CD4-positive, alpha-beta T cell (primary cell): Measurements from ENCODE around the gene IFNGR1. TPM values are rescaled to one million over a fixed set of nuclear protein-coding genes. Genes with fewer than 3 reads are reported as not detected.

Experiments
- ATAC-seq: fragments of 200-7000 bp; cut with Tn5 transposase; one replicate; pipeline ENCODE4 v1.10.0; 2022; ENCODE audit warnings: mild to moderate bottlenecking; ENCODE audit not compliant: poor library complexity
- CTCF ChIA-PET: fragments of 350-600 bp; sonication (Branson Sonifier 250); formaldehyde crosslinking; loops from one replicate; lab custom pipeline; 2021; ENCODE audit warnings: antibody characterized with exemption, inconsistent platforms; lab: Charles Lee
- POLR2A ChIA-PET: fragments of 350-600 bp; sonication (Branson Sonifier 250); formaldehyde crosslinking; loops from one replicate; lab custom pipeline; 2021; ENCODE audit warnings: antibody characterized with exemption, inconsistent platforms; lab: Charles Lee
- DNase-seq, 14 experiments: peaks; one replicate each; pipeline ENCODE4 v3.0.0-alpha.2; 2013 to 2020; ENCODE audit warnings: mixed read lengths in 2 of 14
- H3K27ac ChIP-seq, 2 donors: one replicate each; pipeline versions ENCODE4 v1.5.1 to v1.7.0; 2013; ENCODE audit warnings: low read length in 2 of 2, low read depth in 1 of 2, mild to moderate bottlenecking in 1 of 2
- H3K27me3 ChIP-seq, 2 experiments: 1 replicate in 1 of 2; 2 replicates in 1 of 2; pipeline versions ENCODE4 v1.6.1 to v1.7.0; 2013; ENCODE audit warnings: low read length in 2 of 2, control low read depth in 1 of 2, mild to moderate bottlenecking in 1 of 2, moderate library complexity in 1 of 2; ENCODE audit not compliant: insufficient read depth in 2 of 2, control insufficient read depth in 1 of 2
- H3K36me3 ChIP-seq: one replicate; pipeline ENCODE4 v1.6.1; 2013; ENCODE audit warnings: low read length, control low read depth; ENCODE audit not compliant: insufficient read depth
- H3K4me1 ChIP-seq: one replicate; pipeline ENCODE4 v1.6.1; 2013; ENCODE audit warnings: low read length, control low read depth; ENCODE audit not compliant: insufficient read depth
- H3K4me3 ChIP-seq: one replicate; pipeline ENCODE4 v1.5.1; 2013; ENCODE audit warnings: mild to moderate bottlenecking, low read length, moderate library complexity
- H3K9me3 ChIP-seq, 2 experiments: 1 replicate in 1 of 2; 2 replicates in 1 of 2; pipeline versions ENCODE4 v1.6.1 to v1.7.0; 2013; ENCODE audit warnings: low read length in 2 of 2, mild to moderate bottlenecking in 2 of 2, control low read depth in 1 of 2, moderate library complexity in 1 of 2; ENCODE audit not compliant: control insufficient read depth in 1 of 2, insufficient read depth in 1 of 2
- H3K27ac Mint-ChIP-seq: one replicate; pipeline ENCODE4 v1.8.0; 2020; ENCODE audit warnings: mixed read lengths
- H3K27me3 Mint-ChIP-seq: one replicate; pipeline ENCODE4 v1.8.0; 2021; ENCODE audit warnings: mixed read lengths
- H3K36me3 Mint-ChIP-seq: one replicate; pipeline ENCODE4 v1.8.0; 2021; ENCODE audit warnings: low read depth, mixed read lengths
- H3K4me1 Mint-ChIP-seq: one replicate; pipeline ENCODE4 v1.8.0; 2021; ENCODE audit warnings: low read depth, mixed read lengths
- H3K4me3 Mint-ChIP-seq: one replicate; pipeline ENCODE4 v1.8.0; 2020; ENCODE audit warnings: mild to moderate bottlenecking, mixed read lengths
- H3K9me3 Mint-ChIP-seq: one replicate; pipeline ENCODE4 v1.8.0; 2020; ENCODE audit warnings: mixed read lengths
- CTCF ChIP-seq: fragments of 200-600 bp; IDR thresholded peaks from one replicate; pipeline ENCODE4 v1.8.0; 2022; ENCODE audit warnings: antibody characterized with exemption, mild to moderate bottlenecking
- intact Hi-C, 2 experiments: fragments of 100-400 bp; cut with DNase I in 1 of 2; cut with micrococcal nuclease in 1 of 2; formaldehyde crosslinking; loops; one replicate each; pipeline versions ENCODE4 v1.15.1 to v1.9.0; 2023 to 2025; cut with DNase I, micrococcal nuclease
- total RNA-seq, 174 experiments: library from RNA in 2 of 174; stranded (reverse) in 2 of 174; gene quantifications; one replicate each; pipeline ENCODE4 v1.2.3 and lab custom pipeline; 2021 to 2026

The IFNGR1 gene
- total RNA-seq, 2 experiments from 2014 or later, result 81.7 to 84.3 TPM

- peaks cover 9 to 57% of the 10 kb centered on the region in 2 experiments for H3K9me3 ChIP-seq
- H3K9me3 Mint-ChIP-seq, result peaks cover 29% of the 10 kb centered on the region
- H3K27me3 Mint-ChIP-seq, result no peaks in the 10 kb centered on the region
- TF ChIP-seq CTCF, result no peak
- DNase-seq (no peak), ATAC-seq (no peak)
- H3K4me1 Mint-ChIP-seq, result no peaks in the 10 kb centered on the region
- no peaks in the 10 kb centered on the region for H3K4me1 ChIP-seq
- H3K4me3 Mint-ChIP-seq, result no peak overlapping the region
- no peak overlapping the region for H3K27ac Mint-ChIP-seq
- H3K4me3 ChIP-seq, result no peak overlapping the region
- H3K36me3 Mint-ChIP-seq, result peaks cover 11% of the 10 kb centered on the region
- intact Hi-C loops, result no loop called here
- H3K27me3 ChIP-seq, result no peaks in the 10 kb centered on the region
- H3K27ac ChIP-seq, result no peak overlapping the region
- CTCF ChIA-PET, result no interaction called here
- POLR2A ChIA-PET, result no interaction called here
- no peaks in the 10 kb centered on the region for H3K36me3 ChIP-seq
These were observed 33.9 kb downstream of the IFNGR1 start for GRCh38 chr6:137185290-137185689.

- ATAC-seq (no peak), DNase-seq (no peak)
- H3K9me3 ChIP-seq, result peaks cover 5 to 53% of the 10 kb centered on the region in 2 experiments
- Mint-ChIP-seq H3K4me1 (no peaks in the 10 kb centered on the region), H3K4me3 (no peak overlapping the region), H3K36me3 (peaks cover 11% of the 10 kb centered on the region), H3K27ac (no peak overlapping the region), H3K9me3 (peaks cover 23% of the 10 kb centered on the region), H3K27me3 (peaks cover 5% of the 10 kb centered on the region)
- H3K4me1 ChIP-seq, result no peaks in the 10 kb centered on the region
- no peak for TF ChIP-seq CTCF
- no peaks in the 10 kb centered on the region for H3K27me3 ChIP-seq
- CTCF ChIA-PET, result no interaction called here
- POLR2A ChIA-PET, result no interaction called here
- no peak overlapping the region for H3K27ac ChIP-seq
- intact Hi-C loops, result no loop called here
- no peak overlapping the region for H3K4me3 ChIP-seq
- no peaks in the 10 kb centered on the region for H3K36me3 ChIP-seq
These were observed 36.5 kb downstream of the IFNGR1 start for GRCh38 chr6:137182654-137183073.

- H3K36me3 Mint-ChIP-seq, result peaks cover 11% of the 10 kb centered on the region
- DNase-seq (no peak), ATAC-seq (no peak)
- Histone ChIP-seq H3K27ac (no peak overlapping the region), H3K36me3 (no peaks in the 10 kb centered on the region), H3K27me3 (no peaks in the 10 kb centered on the region), H3K4me3 (no peak overlapping the region), H3K4me1 (no peaks in the 10 kb centered on the region), H3K9me3 (peaks cover 5 to 53% of the 10 kb centered on the region in 2 experiments)
- no peak overlapping the region for H3K27ac Mint-ChIP-seq
- ChIA-PET POLR2A (no interaction called here), CTCF (no interaction called here)
- peaks cover 5% of the 10 kb centered on the region for H3K27me3 Mint-ChIP-seq
- intact Hi-C loops, result no loop called here
- no peaks in the 10 kb centered on the region for H3K4me1 Mint-ChIP-seq
- H3K9me3 Mint-ChIP-seq, result peaks cover 23% of the 10 kb centered on the region
- no peak for TF ChIP-seq CTCF
- no peak overlapping the region for H3K4me3 Mint-ChIP-seq
These were observed 37.1 kb downstream of the IFNGR1 start for GRCh38 chr6:137181891-137182653.
